ENCODE data around the gene REG1B. TPM values are rescaled to one million over a fixed set of nuclear protein-coding genes. Genes with fewer than 3 reads are reported as not detected.
"Not testable (repeated sequence)": the region's sequence is repeated elsewhere in the genome, so short reads cannot be mapped to it uniquely, and the experiment has no call there.

The REG1B gene
- total RNA-seq, 1 donor from 2014 or later: 4.9 TPM

DNA sequence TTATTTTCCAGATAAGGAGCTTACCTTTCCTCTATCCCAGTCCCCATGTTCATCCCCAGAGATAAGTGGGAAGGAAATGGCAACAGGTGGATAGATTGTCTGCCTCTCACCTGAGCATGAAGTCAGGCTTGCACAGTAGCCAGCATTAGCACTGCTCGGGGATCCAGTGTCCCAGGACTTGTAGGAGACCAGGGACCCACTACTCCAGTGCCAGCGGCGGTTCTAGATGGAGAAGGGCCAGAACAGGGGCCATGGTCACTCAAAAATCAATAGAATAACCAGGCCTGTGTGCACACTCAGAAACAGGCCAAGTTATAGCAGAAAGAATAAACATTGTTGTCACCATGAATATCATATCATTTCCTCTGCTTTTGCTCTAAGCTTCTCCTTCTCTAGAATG, 2.4 kb downstream of the REG1B start:
- DNase-seq (ENCODE audit: low spot score) (no peak), ATAC-seq (no peak)

DNA sequence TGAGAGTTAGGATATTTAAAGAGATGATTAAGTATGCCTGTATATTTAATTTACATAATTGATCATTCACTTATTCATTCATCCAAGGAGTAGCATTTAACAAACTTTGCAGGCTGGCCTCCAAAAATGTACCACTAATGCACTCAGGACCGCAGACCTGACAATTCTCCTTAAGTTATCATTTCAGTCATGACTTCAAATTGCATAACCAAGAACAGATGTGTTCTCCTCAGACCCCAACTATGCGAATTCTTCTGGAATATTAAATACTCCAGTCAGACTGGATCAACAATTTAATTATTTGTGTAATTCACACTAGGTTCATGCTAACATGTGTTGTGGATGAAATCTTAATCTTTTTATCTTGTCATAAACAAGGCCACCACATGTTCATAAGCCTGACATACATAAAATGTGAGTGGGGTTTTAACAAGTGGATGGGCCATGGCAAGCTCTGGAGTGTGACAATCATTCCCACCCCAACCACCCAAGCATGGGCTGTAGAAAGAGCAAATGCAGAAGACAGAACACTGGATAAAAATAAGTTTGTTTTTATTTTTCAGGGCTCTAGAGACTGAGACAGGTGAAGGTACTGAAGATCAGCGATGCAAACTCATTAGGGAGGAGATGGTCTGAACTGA, 3.2 kb downstream of the REG1B start:
- DNase-seq (ENCODE audit: low spot score): no peak
- no peak for ATAC-seq

DNA sequence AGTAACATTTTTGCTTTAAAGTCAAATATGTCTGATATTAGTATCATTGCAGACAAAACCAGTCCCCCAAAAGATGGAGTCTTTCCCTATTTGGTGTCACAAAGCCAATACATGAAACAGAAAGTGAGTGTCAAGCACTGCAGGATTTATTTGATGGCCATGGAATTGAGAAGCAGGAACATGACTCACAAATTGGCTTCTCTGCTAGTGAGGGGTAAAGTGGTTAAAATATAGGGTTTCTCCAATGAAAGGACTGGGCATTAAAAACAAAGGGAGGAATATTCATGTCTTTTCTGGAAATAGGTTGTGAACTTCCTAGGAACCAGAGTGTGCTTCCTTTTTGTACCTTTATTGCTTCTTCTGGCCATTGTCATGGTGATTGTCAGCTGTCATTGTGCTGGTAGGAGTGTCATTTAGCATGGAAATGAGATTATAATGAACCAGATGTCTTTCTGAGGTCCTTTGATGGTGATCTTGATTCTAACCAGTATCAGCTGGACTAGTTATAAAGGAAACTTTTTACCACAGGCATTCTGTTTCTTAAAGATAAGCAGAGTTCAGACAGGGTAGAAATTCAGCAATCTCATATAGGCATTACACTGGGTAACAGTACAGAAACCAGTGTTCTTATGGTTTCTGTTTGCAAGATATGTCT, 4.1 kb downstream of the REG1B start:
- ATAC-seq: no peak
- no peak for DNase-seq (ENCODE audit: low spot score)

DNA sequence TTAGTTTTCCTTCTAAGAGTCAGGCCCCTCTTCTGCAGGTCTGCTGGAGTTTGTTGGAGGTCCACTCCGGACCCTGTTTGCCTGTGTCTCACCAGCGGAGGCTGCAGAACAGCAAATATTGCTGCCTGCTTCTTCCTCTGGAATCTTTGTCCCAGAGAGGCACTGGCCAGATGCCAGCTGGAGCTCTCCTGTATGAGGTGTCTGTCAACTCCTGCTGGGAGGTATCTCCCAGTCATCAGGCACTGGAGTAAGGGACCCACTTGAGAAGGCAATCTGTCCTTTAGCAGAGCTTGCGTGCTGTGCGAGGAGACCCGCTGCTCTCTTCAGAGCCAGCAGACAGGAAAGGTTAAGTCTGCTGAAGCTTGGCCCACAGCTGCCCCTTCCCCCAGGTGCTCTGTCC, 4.8 kb downstream of the REG1B start:
- DNase-seq (ENCODE audit: low spot score) (no peak), ATAC-seq (no peak)

DNA sequence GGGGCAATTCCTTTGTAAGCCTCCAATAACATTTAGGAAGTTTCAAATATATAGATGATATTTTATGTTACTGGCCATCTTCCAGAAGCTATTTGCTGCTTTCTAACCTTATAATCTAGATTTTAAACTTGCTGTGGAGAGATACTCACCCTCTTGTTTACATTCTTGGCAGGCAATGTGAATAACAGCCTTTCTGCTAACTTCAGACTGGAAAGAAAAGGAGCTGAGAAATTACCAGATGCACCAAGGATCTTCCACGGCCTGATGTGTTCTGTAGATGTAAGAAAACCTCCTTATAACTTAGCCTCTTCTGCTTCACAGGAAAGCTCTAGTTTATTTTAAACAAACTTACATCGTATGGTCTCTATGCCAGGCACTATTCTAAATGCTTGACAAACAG, 16.7 kb downstream of the REG1B start:
- ATAC-seq: no peak

DNA sequence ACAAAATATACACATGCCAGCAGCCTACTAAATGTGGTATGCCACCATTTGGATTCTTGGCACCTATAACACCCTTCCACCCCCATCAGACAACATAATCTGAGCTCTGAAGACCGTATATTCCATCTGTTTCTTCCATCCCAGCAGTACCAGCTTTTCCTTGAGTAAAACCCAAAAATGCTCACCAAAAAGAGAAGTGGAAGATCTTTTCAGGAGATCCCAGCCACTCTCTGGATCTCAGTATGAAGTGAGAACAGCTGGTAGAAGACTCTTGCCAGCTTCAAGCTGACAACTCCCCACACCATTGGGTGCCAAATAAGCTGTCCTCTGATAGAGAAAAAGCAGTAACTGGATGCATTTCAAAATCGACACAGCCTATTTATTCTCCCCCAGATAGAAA, 22.6 kb downstream of the REG1B start:
- no peak for ATAC-seq
- no peak for DNase-seq (ENCODE audit: low spot score)

More for the DNA sequence above, 16.7 kb downstream of the REG1B start:
- DNase-seq (ENCODE audit: low spot score): no peak

DNA sequence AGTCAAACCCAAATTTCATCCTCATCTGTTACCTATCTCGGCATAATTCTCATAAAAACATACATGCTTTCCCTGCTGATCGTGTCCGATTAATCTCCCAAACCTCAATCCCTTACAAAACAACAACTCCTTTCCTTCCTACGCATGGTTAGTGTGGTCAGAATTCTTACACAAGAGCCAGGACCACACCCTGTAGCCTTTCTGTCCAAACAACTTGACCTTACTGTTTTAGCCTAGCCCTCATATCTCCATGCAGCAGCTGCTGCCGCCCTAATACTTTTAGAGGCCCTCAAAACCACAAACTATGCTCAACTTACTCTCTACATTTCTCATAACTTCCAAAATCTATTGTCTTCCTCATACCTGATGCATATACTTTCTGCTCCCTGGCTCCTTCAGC, 33.0 kb downstream of the REG1B start:
- DNase-seq (ENCODE audit: low spot score); ATAC-seq: not testable (repeated sequence)

DNA sequence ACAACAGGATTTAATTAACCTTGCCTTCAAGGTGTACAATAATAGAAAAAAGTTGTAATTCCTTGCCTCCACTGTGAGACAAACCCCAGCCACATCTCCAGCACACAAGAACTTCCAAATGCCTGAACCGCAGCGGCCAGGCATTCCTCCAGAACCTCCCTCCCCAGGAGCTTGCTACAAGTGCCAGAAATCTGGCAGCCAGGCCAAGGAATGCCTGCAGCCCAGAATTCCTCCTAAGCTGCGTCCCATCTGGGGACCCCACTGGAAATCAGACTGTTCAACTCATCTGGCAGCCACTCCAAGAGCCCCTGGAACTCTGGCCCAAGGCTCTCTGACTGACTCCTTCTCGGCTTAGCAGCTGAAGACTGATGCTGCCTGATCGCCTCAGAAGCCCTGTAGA, 34.3 kb downstream of the REG1B start:
- ATAC-seq; DNase-seq (ENCODE audit: low spot score): not testable (repeated sequence)

DNA sequence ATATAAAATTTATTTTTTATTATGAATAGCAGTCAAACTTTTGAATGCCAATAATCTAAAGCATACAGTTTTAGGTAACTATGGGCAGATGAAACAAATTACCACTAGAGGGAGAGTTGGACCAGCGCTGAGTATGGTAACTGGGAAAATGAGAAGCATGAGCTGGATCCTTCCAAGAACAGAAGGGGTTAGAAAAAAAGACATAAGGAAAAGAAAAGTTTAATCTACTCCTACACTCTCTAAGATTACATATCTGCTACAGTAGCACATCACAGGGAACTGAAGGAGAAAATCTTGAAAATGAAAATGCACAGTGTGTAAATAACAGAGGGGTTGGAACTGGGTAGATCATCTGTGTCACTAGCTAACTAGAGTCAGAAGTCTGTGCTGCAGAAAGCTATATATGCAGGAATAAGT, 46.8 kb downstream of the REG1B start:
- ATAC-seq: peak; percentile 66

DNA sequence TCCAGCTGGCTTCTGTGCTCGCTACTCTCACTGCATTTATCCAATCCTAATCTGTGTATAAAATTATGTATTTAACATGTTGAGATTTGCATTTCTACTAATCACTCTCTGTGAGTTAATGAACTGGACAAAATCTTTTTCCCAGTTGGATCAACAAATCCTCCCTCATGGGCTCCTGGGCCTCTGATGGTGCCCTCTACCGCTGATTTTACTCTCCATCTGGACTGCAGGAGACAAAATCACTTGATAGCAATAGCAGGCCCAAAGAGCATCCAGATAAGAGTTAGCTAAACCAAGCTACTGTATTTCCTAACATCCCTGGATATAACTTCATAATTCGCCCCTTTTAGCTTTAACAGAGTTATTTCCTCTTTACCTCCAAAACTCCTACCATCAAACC, 47.8 kb downstream of the REG1B start:
- no peak for ATAC-seq
- DNase-seq (ENCODE audit: low spot score): no peak

More for the DNA sequence above, 46.8 kb downstream of the REG1B start:
- no peak for DNase-seq (ENCODE audit: low spot score)

Other genes starting within 250 kb of the REG1B start
- gene REG3G, start 62.3 kb downstream of the REG1B start, total RNA-seq: 0.53 TPM
- gene REG1A, start 32.5 kb upstream of the REG1B start, total RNA-seq: 8.9 TPM
- 0.45 TPM for gene REG3A, start 71.8 kb upstream of the REG1B start, total RNA-seq

Data from left lobe of liver (tissue), 2 donors.